Measurements from ENCODE around the gene HJURP.

DNA sequence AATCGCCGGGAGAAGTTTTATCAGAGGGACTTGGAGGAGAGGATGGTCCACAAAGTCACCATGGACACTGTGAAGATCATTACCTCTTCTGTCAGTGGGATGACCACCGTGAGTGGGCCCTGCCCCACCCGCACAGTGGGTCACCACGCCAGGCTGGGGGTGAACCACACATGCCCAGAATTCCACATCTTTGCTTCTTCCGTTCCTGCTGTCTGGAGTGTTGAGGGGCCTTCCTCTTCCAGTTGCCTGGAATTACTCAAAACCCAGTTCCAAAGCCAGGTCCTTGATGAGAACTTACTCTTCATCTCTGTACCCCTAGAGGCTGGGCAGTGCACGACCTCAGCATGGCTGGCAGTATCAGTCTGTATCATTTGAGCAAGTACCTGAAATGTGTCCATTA is 54.1 kb downstream of the HJURP start:
- TF ChIP-seq, protein P1, sequence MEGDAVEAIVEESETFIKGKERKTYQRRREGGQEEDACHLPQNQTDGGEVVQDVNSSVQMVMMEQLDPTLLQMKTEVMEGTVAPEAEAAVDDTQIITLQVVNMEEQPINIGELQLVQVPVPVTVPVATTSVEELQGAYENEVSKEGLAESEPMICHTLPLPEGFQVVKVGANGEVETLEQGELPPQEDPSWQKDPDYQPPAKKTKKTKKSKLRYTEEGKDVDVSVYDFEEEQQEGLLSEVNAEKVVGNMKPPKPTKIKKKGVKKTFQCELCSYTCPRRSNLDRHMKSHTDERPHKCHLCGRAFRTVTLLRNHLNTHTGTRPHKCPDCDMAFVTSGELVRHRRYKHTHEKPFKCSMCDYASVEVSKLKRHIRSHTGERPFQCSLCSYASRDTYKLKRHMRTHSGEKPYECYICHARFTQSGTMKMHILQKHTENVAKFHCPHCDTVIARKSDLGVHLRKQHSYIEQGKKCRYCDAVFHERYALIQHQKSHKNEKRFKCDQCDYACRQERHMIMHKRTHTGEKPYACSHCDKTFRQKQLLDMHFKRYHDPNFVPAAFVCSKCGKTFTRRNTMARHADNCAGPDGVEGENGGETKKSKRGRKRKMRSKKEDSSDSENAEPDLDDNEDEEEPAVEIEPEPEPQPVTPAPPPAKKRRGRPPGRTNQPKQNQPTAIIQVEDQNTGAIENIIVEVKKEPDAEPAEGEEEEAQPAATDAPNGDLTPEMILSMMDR (IDR thresholded peaks at IDR 0.05): no peak
- TF ChIP-seq EZH2 (IDR thresholded peaks at IDR 0.05): no peak

All from neural progenitor cell (in vitro differentiated cells).